HG03378 (cell line): ENCODE measurements around the gene ALK.

Source experiments
- ATAC-seq: cut with Tn5 transposase; IDR thresholded peaks from one replicate; pipeline ENCODE4 v1.9.1; 2021; ENCODE audit warnings: mild to moderate bottlenecking, moderate library complexity; ENCODE audit not compliant: unreplicated experiment

ALK gene

DNA sequence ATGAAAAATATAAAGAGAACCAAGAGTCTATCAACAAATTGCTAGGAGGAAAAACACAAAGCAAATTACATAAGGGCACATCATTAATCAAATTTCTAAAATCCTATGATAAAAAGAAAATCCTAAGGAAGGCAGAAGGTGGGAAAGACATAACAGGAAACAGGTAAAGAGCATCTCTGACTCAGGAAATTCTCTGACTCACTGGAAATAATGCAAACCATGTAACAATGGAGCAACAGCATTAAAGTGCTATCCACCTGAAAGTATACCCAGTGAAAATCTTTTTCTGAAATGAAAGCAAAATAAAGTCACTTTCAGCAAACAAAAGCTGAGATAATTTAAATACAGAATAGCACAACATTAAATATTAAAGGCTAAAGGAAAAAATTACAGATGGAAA, 10.9 kb downstream of the ALK start:
- ATAC-seq: no peak

GRCh38 chr2:29902356-29902755, 19.0 kb downstream of the ALK start:
- ATAC-seq: no peak

GRCh38 chr2:29900971-29901633, 20.3 kb downstream of the ALK start:
- no peak for ATAC-seq

- no peak for ATAC-seq
Observed at GRCh38 chr2:29898999-29899398, 22.4 kb downstream of the ALK start.

- no peak for ATAC-seq
Observed at GRCh38 chr2:29894822-29895614, 26.4 kb downstream of the ALK start.

DNA sequence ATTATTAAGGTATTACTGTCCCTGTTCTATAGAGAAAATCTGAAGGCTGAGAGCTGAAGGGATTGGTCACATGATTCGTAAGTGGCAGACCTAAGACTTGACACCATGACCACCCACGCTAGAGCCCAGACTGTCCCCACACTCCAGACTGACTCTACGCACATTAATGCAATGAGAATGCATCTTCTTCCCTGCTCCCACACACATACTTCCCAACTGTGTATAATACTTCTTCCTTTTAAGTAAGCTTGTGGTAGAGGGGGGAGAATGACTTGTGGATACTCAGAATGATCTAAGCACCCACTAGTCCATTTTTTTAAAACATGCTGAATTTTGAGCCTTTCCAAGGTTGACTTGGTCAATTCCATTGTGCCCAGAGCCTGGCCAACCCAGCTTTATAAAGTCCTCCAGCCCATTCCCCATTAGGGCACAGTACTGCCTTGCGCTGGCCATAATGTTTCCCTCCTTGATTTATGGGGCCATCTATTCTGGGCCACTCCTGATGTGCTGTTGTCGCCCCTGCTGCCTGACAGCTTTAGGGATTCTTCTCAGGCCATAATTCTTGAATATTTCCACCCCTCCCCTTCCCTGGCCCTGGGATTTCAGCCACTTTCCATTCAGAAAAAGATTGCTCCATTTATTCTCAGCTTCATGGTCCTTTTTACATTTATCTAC, 28.7 kb downstream of the ALK start:
- no peak for ATAC-seq

DNA sequence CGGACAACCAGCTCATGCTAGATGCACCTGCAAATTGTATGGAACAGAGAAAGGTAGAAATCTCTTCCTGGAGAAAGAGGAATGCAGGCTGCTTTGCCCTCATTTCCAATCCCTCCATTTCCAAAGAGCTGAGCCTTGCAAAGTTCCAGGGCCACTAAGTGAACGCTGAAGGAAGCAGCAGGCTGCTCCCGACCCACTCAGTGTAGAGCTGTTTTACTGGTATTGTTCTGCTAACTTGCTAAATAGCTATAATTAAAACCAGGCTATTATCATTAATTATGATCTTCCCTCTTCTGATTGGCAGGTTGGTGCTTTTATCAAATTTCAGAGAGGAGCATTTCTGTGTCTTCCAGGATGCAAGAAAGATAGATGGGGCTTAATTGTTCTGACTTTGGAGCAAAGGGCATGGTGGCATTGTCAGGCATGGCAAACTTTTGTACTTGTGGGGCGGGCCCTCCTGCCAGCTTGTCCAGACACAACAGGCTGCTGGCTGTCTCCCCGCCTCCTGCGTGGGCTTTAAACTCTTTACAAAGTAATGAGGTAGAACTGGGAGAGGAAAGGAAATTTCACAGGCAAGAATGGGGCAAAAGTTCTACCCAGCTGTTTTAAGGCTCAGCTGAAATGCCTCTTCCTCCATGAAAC, 40.2 kb downstream of the ALK start:
- ATAC-seq: no peak

- ATAC-seq: no peak
Observed at GRCh38 chr2:29880084-29880483, 41.3 kb downstream of the ALK start.

DNA sequence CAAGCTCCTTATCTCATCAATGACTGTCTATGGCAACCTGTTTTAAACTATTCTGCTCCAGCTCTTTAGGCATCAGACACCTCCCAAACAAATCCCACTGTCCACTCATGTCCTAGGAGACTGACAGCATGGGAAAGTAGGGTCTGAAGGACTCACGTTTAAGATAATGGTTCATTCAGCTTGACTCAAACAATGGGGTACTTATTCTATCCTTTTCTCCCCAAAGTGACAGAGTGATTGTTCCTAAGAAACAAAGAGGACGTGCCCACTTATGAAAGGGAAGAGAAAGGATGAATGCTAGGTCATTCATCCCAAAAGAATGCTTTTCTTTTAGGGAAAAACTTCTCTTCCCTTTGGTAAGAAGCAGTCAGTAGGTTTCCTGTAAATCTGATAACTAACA, 41.9 kb downstream of the ALK start:
- no peak for ATAC-seq

DNA sequence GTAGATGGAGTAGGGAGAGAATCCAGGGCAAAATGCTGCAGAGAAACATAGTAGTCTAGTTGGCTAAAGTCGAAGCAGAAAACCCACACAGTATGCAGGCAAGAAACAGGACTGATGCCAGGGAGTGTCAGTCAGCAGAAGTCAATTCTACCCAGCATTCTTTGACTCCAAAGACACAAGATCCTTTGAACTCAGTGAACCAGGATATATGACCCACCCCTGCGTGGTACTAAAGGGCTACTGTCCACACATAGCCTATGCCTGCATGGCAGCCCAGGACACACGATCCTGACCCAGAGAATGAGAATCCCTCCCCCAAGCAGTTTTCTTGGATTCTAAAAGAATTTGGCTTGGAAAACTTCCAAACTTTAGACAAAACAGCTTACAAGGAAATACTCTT, 42.5 kb downstream of the ALK start:
- no peak for ATAC-seq

DNA sequence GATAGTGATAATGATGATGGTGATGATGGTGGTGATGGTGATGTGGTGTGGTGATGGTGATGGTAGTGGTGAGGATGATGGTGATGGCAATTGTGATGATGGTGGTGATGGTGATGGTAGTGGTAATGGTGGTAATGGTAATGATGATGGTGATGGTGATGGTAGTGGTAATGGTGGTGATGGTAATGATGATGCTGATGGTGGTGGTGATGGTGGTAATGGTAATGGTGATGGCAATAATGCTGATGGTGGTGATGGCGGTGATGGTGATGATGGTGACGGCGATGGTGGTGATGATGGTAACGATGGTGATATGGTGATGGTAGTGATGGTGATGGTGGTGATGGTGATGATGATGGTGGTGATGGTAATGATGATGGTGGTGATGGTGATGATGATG, 45.0 kb downstream of the ALK start:
- no peak for ATAC-seq

GRCh38 chr2:29874745-29875144, 46.6 kb downstream of the ALK start:
- no peak for ATAC-seq

DNA sequence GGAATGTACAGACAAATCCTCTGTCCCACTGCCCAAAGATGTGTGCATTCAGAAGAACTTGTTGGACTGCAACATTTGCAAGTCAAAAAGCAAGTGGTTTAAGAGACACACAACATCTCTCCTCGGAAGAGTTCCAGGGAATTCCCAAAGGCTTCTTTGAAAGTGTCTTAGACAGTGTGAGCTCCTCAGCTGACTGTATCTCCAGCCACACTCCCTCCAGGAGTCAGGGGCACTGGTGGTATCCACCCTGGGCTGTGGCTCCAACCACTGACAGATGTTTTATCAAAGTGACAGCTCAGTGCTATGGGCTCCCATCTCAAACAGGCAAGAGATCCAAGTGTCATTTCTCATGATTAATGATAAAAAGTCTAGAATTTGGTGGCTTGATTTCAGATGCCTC, 48.5 kb downstream of the ALK start:
- no peak for ATAC-seq

DNA sequence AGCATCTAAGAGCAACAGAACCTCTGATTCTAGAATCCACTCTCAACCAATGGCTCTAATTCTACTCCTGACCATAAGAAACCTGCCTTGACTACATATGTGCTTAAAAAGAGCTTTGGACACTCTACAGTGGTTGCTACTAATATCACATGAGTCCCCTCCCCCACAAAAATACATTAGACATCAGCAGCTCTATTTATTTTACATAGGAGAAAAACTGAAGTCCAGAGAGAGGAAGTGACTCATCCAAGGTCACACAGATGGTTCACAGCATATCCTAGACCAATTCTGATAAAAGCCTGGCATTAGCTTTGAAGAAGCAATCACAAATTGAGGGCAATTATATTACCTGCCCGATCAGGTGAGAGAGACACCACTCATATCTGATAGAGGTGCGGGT, 49.8 kb downstream of the ALK start:
- ATAC-seq: no peak

DNA sequence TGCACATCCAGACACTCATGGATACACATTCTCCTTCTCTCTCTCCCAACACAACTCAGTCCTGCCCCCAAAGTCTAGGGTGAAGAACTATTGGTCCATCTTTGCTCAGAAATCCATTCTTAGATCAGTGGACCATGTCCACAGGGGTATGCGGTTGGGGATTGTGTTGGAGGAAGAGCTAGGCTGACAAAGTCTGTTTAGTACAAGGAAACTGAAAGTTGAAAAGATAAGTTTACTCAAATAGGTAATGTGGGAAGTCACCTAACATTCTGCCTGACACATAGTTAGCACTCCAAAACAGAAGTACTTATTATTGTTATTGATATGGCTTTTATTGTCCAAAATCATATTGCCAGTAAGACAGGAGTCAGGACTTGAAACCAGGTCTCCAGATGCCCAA, 55.9 kb downstream of the ALK start:
- peak; percentile 73 for ATAC-seq

DNA sequence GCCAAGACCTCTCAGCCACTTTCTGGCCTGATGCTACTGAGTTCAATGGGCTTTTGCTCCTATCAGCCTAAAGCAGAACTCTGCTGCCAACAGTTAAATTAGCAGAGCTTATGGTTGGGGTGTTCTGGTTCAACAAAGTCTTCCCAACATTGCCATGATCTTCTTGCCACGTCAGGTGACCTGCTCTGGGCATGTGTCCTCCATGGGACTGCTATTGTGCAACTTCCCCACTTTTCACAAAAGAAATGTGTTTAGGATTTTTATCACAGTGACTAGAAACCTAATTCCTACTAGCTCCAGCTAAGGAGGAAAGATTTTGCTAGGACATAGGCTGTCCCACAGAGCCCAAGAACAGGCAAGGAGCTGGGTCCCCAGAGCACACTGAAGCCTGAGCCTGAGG, 56.4 kb downstream of the ALK start:
- no peak for ATAC-seq

GRCh38 chr2:29855924-29856639, 65.3 kb downstream of the ALK start:
- ATAC-seq: no peak

DNA sequence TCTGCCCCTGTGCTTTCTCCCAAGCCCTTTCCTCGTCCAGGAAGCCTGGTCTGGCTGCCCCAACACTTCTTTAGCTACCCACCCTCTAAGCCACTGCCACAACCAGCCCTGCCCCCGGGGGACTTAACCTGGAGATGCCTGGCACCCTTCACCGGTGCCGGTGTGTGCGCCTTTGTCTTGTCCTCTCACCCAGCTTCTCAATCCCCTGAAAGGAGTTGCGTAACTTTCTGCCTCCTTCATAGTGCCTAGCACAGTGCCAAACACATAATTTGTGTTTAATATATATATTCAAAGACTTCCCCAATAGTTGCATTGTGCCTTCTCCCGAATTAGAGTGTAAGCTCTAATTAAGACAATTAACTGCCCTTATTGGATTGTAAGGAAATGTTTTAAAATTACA, 70.6 kb downstream of the ALK start:
- ATAC-seq: no peak

GRCh38 chr2:29848566-29849310, 72.6 kb downstream of the ALK start:
- no peak for ATAC-seq

- ATAC-seq: no peak
Observed at GRCh38 chr2:29847886-29848285, 73.5 kb downstream of the ALK start.
